A673 (cell line): ENCODE data around the gene NINJ2. TPM values are rescaled to one million over a fixed set of nuclear protein-coding genes. Genes with fewer than 3 reads are reported as not detected.

Source experiments
- BruUV-seq: library from RNA; stranded (reverse); fragments of 400-500 nt; replicated peaks from 2 replicates; lab custom pipeline; 2021; lab: Mats Ljungman, UMichigan
- CTCF ChIA-PET: fragments of 300-600 bp; sonication (Branson Sonifier 250); formaldehyde crosslinking; loops from one replicate; lab custom pipeline; 2022; ENCODE audit warnings: antibody characterized with exemption; lab: Charles Lee
- POLR2A ChIA-PET: fragments of 300-600 bp; sonication (Branson Sonifier 250); formaldehyde crosslinking; loops from one replicate; lab custom pipeline; 2022; ENCODE audit warnings: antibody characterized with exemption; ENCODE audit not compliant: low non-redundant PET; lab: Charles Lee
- DNase-seq: peaks from one replicate; pipeline ENCODE4 v3.0.0-alpha.2; 2015; ENCODE audit warnings: low spot score
- H3K27ac ChIP-seq: fragments of 200-600 bp; sonication (generic); 2 replicates; pipeline ENCODE4 v1.5.1; 2016; ENCODE audit warnings: mixed run types, low read depth, mild to moderate bottlenecking, mixed read lengths, antibody characterized with exemption, low read length; ENCODE audit not compliant: poor library complexity, severe bottlenecking
- H3K27me3 ChIP-seq: fragments of 200-600 bp; sonication (generic); replicated peaks from 2 replicates; pipeline ENCODE4 v1.6.1; 2017; ENCODE audit warnings: mixed run types, low read depth, mild to moderate bottlenecking, mixed read lengths, antibody characterized with exemption, low read length; ENCODE audit not compliant: insufficient read depth, poor library complexity
- H3K36me3 ChIP-seq: fragments of 200-600 bp; sonication (generic); 2 replicates; pipeline ENCODE4 v1.6.1; 2016; ENCODE audit warnings: mixed run types, mild to moderate bottlenecking, mixed read lengths, antibody characterized with exemption, low read length; ENCODE audit not compliant: insufficient read depth, poor library complexity, severe bottlenecking
- H3K4me1 ChIP-seq: fragments of 200-600 bp; sonication (generic); 2 replicates; pipeline ENCODE4 v1.6.1; 2017; ENCODE audit warnings: mixed run types, mild to moderate bottlenecking, mixed read lengths, antibody characterized with exemption, low read length; ENCODE audit not compliant: insufficient read depth, poor library complexity, severe bottlenecking
- H3K4me3 ChIP-seq: fragments of 200-600 bp; sonication (generic); 2 replicates; pipeline ENCODE4 v1.5.1; 2016; ENCODE audit warnings: low read depth, mixed run types, mild to moderate bottlenecking, mixed read lengths, low read length; ENCODE audit not compliant: poor library complexity, severe bottlenecking
- H3K9me3 ChIP-seq: fragments of 200-600 bp; sonication (generic); 2 replicates; pipeline ENCODE4 v1.6.1; 2016; ENCODE audit warnings: mixed run types, low read depth, mild to moderate bottlenecking, mixed read lengths, antibody characterized with exemption, low read length; ENCODE audit not compliant: poor library complexity, severe bottlenecking
- CTCF ChIP-seq: fragments of 300-800, 200-600 bp; sonication (generic); conservative IDR thresholded peaks from 2 replicates; pipeline ENCODE4 v1.5.1; 2017; ENCODE audit warnings: low read depth, mild to moderate bottlenecking, antibody characterized with exemption, low read length, moderate library complexity, mixed read lengths
- EZH2 ChIP-seq: fragments of 200-600 bp; sonication (generic); IDR thresholded peaks from 2 replicates; pipeline ENCODE4 v1.6.1; 2017; ENCODE audit warnings: borderline replicate concordance, low read depth, mild to moderate bottlenecking, mixed read lengths, antibody characterized with exemption, low read length; ENCODE audit not compliant: poor library complexity, severe bottlenecking
- intact Hi-C: fragments of 100-400 bp; cut with micrococcal nuclease; formaldehyde crosslinking; loops from one replicate; pipeline ENCODE4 v1.10.0; 2022; ENCODE audit not compliant: unreplicated experiment
- total RNA-seq: library from RNA; stranded (reverse); gene quantifications from 2 replicates; pipeline ENCODE4 v1.2.3, GENCODE V29; 2021

NINJ2 gene
- total RNA-seq, 1 experiment from 2014 or later = not detected

GRCh38 chr12:542395-543113 lies 120.7 kb downstream of the NINJ2 start:
- no peaks in the 10 kb centered on the region for H3K27me3 ChIP-seq
- peaks cover 25% of the 10 kb centered on the region for H3K4me1 ChIP-seq
- DNase-seq = no peak
- ChIA-PET POLR2A (no interaction called here), CTCF (no interaction called here)
- BruUV-seq = no TSS peak
- H3K27ac ChIP-seq = peak overlapping the region; percentile 24
- no peak overlapping the region for H3K4me3 ChIP-seq
- intact Hi-C loops = no loop called here
- TF ChIP-seq CTCF = no peak
- no peak for TF ChIP-seq EZH2
- no peaks in the 10 kb centered on the region for H3K9me3 ChIP-seq
- no peaks in the 10 kb centered on the region for H3K36me3 ChIP-seq

DNA sequence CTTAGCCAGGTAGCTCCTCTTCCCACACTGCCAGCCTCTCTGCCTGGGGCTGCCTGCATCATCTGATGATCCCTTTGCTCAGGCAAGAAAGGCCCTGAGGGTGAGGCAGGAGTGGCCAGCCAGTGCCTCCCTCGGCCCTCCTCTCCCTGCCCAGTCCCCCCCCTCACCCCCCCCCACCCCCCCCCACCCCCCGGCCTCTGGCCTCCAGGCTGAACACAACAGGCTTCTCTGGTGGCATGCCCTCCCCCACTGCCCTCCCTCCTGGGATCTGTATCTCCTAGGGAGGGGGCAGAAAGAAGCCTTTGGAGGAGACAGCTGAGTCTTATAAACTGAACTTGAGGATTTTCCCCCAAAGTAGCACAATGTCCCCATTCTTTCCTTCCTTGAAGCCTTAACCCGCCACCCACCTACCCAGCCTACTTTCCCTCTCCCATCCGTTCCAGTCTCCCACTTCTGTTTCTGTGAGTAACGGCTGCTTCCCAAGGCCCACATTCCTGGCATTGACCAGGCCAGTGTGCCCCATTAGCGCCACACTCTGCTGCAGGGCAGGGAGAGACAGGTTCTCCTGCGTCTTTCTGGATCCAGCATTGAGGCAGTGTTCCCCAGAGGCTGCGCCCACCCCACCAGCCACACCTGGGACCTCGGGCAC lies 121.4 kb downstream of the NINJ2 start:
- Histone ChIP-seq H3K36me3 (no peaks in the 10 kb centered on the region), H3K27me3 (no peaks in the 10 kb centered on the region), H3K4me3 (no peak overlapping the region), H3K4me1 (peaks cover 25% of the 10 kb centered on the region), H3K27ac (peak overlapping the region; percentile 24), H3K9me3 (no peaks in the 10 kb centered on the region)
- no peak for DNase-seq
- POLR2A ChIA-PET = no interaction called here
- TF ChIP-seq EZH2 = no peak
- CTCF ChIA-PET = no interaction called here
- intact Hi-C loops = no loop called here
- no TSS peak for BruUV-seq

DNA sequence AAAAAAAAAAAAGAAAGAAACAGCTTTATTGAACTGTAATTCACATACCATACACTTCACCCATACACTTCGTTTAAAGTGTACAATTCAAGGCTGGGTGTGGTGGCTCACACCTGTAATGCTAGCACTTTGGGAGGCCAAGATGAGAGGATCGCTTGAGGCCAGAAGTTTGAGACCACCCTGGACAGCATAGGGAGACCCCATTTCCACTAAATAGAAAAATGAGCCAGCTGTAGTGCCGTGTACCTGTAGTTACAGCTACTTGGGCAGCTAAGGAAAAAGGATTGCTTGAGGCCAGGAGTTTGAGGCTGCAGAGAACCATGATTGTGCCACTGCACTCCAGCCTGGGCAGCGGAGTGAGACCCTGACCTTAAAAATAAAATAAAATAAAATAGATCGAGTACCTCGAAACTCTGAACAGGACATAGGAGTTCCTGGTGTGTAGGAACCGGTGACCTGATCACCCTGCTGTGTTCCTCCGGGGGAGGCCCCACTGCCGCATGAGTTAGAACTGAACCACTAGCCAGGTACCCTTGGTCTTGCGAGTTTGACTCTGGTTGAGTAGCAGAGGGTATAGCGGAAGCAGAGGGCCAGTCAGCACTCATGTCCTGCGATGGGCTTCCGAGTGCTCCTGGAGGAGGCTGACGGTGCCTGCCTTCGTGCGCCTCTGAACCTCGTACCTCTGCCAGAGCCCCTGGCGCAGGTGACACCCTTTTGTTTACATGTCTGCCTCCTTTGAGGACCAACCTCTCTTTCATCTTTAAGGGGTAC lies 123.5 kb downstream of the NINJ2 start:
- ChIA-PET CTCF (no interaction called here), POLR2A (no interaction called here)
- TF ChIP-seq CTCF (no peak), EZH2 (no peak)
- Histone ChIP-seq H3K4me3 (no peak overlapping the region), H3K27ac (no peak overlapping the region), H3K9me3 (no peaks in the 10 kb centered on the region), H3K4me1 (peaks cover 25% of the 10 kb centered on the region), H3K36me3 (no peaks in the 10 kb centered on the region), H3K27me3 (no peaks in the 10 kb centered on the region)
- intact Hi-C loops = no loop called here
- no peak for DNase-seq
- BruUV-seq = no TSS peak
